Keratinocyte (primary cell): ENCODE measurements around the gene TBC1D4. TPM values are rescaled to one million over a fixed set of nuclear protein-coding genes. Genes with fewer than 3 reads are reported as not detected.
A peak's percentile ranks its signal among the peaks of the same experiment; 100 is the strongest.

ENCODE experiments used
- DNase-seq: peaks from one replicate; pipeline ENCODE4 v3.0.0-alpha.2; 2011; ENCODE audit warnings: low read depth, missing footprints, low spot score
- FAIRE-seq: peaks from 2 replicates; lab custom pipeline; 2011; peaks lifted over from hg19 to GRCh38; lab: Jason Lieb, UNC
- H2AFZ ChIP-seq: 2 replicates; pipeline ENCODE4 v1.6.0; 2012; ENCODE audit warnings: low read length, control low read depth, inconsistent platforms; ENCODE audit not compliant: control insufficient read depth
- H3K27ac ChIP-seq: 2 replicates; pipeline ENCODE4 v1.5.1; 2011; ENCODE audit warnings: low read length; ENCODE audit not compliant: control insufficient read depth, insufficient read depth
- H3K27me3 ChIP-seq: 3 replicates; pipeline ENCODE4 v1.6.0; 2011; ENCODE audit warnings: low read length; ENCODE audit not compliant: control insufficient read depth, insufficient read depth; ENCODE audit errors: extremely low read depth
- H3K36me3 ChIP-seq, 2 experiments: 2 replicates in 1 of 2; 3 replicates in 1 of 2; pipeline ENCODE4 v1.5.1; 2011; ENCODE audit warnings: low read length in 2 of 2, mild to moderate bottlenecking in 1 of 2; ENCODE audit not compliant: control insufficient read depth in 2 of 2, insufficient read depth in 2 of 2; ENCODE audit errors: extremely low read depth in 1 of 2
- H3K4me1 ChIP-seq: 3 replicates; pipeline ENCODE4 v1.5.1; 2011; ENCODE audit warnings: low read length; ENCODE audit not compliant: control insufficient read depth, insufficient read depth; ENCODE audit errors: extremely low read depth
- H3K4me2 ChIP-seq: 3 replicates; pipeline ENCODE4 v1.6.0; 2011; ENCODE audit warnings: low read depth, low read length; ENCODE audit not compliant: control insufficient read depth, insufficient read depth; ENCODE audit errors: extremely low read depth
- H3K4me3 ChIP-seq, 3 experiments: fragments of 200-600 bp in 1 of 3; sonication (generic) in 1 of 3; 2 replicates in 2 of 3; 3 replicates in 1 of 3; pipeline ENCODE4 v1.5.1; 2011 to 2016; ENCODE audit warnings: low read length in 3 of 3, mild to moderate bottlenecking in 3 of 3, control low read depth in 2 of 3, inconsistent platforms in 1 of 3, low read depth in 1 of 3, mixed read lengths in 1 of 3, mixed run types in 1 of 3, moderate library complexity in 1 of 3; ENCODE audit not compliant: control insufficient read depth in 2 of 3, insufficient read depth in 2 of 3; ENCODE audit errors: extremely low read depth in 1 of 3
- H3K79me2 ChIP-seq: 2 replicates; pipeline ENCODE4 v1.6.0; 2012; ENCODE audit warnings: low read length; ENCODE audit not compliant: control insufficient read depth, insufficient read depth
- H3K9ac ChIP-seq: 3 replicates; pipeline ENCODE4 v1.6.0; 2011; ENCODE audit warnings: low read length; ENCODE audit not compliant: control insufficient read depth, insufficient read depth; ENCODE audit errors: extremely low read depth
- H3K9me1 ChIP-seq: 3 replicates; pipeline ENCODE4 v1.6.0; 2011; ENCODE audit warnings: low read length; ENCODE audit not compliant: control insufficient read depth, insufficient read depth; ENCODE audit errors: extremely low read depth
- H3K9me3 ChIP-seq: 2 replicates; pipeline ENCODE4 v1.5.1; 2012; ENCODE audit warnings: low read depth, low read length; ENCODE audit not compliant: control insufficient read depth
- H4K20me1 ChIP-seq: 3 replicates; pipeline ENCODE4 v1.6.0; 2011; ENCODE audit warnings: low read length; ENCODE audit not compliant: control insufficient read depth, insufficient read depth; ENCODE audit errors: extremely low read depth
- EZH2 ChIP-seq: IDR thresholded peaks from one replicate; pipeline ENCODE4 v1.6.1; 2012; ENCODE audit warnings: inconsistent platforms, mild to moderate bottlenecking, low read length, moderate library complexity
- dilution Hi-C: fragments of 300-500 bp; cut with MboI; formaldehyde crosslinking; loops from one replicate; pipeline ENCODE4 v1.7.0; 2020; ENCODE audit warnings: low sequenced_read_pairs; ENCODE audit not compliant: extremely low pct_ligation_motif_present
- polyA plus RNA-seq, 5 experiments: library from polyadenylated mRNA; depleted of rRNA in 3 of 5; stranded (reverse) in 3 of 5; stranded (forward) in 1 of 5; unstranded in 1 of 5; fragments of >200 nt; gene quantifications; 1 replicate in 1 of 5; 2 replicates in 3 of 5; 3 replicates in 1 of 5; pipeline versions ENCODE4 v1.2.1 to v1.2.3, GENCODE V29; 2011 to 2012; ENCODE audit warnings: missing spikeins in 2 of 5, low read depth in 1 of 5, low replicate concordance in 1 of 5
- TF ChIP-seq, protein P1 (sequence below), 3 experiments: IDR thresholded peaks in 1 of 3; conservative IDR thresholded peaks in 1 of 3; optimal IDR thresholded peaks in 1 of 3; 2 replicates in 2 of 3; 3 replicates in 1 of 3; pipeline versions ENCODE3 to v1.5.1; 2011; ENCODE audit warnings: low read length in 3 of 3, mild to moderate bottlenecking in 3 of 3, moderate library complexity in 2 of 3, control low read depth in 1 of 3, inconsistent platforms in 1 of 3; ENCODE audit not compliant: insufficient read depth in 2 of 3; ENCODE audit errors: extremely low read depth in 1 of 3

TBC1D4 gene
- polyA plus RNA-seq, 1 donor (not counting 4 experiments of a cell fraction or from before 2014, with no cell fraction given): 14.2 TPM

DNA sequence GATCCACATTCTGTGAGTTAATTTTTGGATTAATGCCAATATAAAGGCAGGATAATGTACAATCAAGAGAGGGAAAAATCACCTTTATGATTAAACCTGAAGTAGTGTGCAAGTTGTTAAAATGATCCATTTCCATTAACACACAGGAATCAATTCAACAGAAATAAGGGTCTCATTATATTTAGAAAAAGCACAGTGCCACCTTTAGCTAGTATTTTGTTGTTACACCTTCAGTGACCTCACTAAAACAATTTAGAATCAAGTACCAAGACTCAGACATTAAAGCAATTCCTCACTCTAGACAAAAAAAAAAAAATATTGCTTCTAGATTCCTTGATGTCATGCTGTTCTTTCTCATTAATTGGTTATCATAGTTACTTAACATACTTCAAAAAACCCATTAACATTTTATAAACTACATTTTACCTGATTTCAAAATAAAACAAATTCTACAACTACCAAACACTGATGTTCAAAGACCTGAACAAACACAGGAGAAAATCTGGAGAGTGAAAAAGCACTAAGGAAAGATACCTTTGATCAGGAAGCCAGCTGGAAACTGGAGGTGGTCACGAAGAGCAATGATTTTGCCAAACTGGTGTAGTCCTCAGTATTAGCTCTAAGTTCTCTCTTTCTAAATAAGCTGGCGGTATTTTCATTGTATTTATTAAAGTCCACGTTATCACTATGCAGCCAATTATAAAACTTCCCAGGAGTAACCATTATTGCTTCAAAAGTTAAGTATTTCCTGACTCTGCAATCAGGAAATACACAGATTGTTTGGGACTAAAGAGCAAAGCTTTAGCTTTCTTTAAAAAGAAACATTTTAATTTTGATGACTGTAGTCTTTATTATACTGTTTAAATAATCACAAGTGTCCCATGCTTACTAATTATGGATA is 115.3 kb downstream of the TBC1D4 start:
- FAIRE-seq: no peak
- DNase-seq: no peak
- no peak overlapping the region for H3K4me3 ChIP-seq
- peaks cover 49% of the 10 kb centered on the region for H3K4me1 ChIP-seq
- peak overlapping the region; percentile 81 for H3K4me2 ChIP-seq
- H3K27ac ChIP-seq: peak overlapping the region; percentile 40
- H3K9me3 ChIP-seq: no peaks in the 10 kb centered on the region
- no peak overlapping the region for H2AFZ ChIP-seq
- no peak overlapping the region for H3K9ac ChIP-seq
- no peaks in the 10 kb centered on the region for H3K27me3 ChIP-seq
- no peaks in the 10 kb centered on the region for H3K9me1 ChIP-seq
- TF ChIP-seq, protein P1, sequence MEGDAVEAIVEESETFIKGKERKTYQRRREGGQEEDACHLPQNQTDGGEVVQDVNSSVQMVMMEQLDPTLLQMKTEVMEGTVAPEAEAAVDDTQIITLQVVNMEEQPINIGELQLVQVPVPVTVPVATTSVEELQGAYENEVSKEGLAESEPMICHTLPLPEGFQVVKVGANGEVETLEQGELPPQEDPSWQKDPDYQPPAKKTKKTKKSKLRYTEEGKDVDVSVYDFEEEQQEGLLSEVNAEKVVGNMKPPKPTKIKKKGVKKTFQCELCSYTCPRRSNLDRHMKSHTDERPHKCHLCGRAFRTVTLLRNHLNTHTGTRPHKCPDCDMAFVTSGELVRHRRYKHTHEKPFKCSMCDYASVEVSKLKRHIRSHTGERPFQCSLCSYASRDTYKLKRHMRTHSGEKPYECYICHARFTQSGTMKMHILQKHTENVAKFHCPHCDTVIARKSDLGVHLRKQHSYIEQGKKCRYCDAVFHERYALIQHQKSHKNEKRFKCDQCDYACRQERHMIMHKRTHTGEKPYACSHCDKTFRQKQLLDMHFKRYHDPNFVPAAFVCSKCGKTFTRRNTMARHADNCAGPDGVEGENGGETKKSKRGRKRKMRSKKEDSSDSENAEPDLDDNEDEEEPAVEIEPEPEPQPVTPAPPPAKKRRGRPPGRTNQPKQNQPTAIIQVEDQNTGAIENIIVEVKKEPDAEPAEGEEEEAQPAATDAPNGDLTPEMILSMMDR (optimal IDR thresholded peaks at IDR 0.05 in 1 of 3, IDR thresholded peaks at IDR 0.05 in 1 of 3, conservative IDR thresholded peaks at IDR 0.05 in 1 of 3; ENCODE audit: extremely low read depth in 1 of 3, insufficient read depth in 2 of 3, low read length in 3 of 3): no peak
- no peak for TF ChIP-seq EZH2
- H3K79me2 ChIP-seq: no peaks in the 10 kb centered on the region
- dilution Hi-C loops: no loop called here
- H4K20me1 ChIP-seq: no peaks in the 10 kb centered on the region
- H3K36me3 ChIP-seq: no peaks in the 10 kb centered on the region

DNA sequence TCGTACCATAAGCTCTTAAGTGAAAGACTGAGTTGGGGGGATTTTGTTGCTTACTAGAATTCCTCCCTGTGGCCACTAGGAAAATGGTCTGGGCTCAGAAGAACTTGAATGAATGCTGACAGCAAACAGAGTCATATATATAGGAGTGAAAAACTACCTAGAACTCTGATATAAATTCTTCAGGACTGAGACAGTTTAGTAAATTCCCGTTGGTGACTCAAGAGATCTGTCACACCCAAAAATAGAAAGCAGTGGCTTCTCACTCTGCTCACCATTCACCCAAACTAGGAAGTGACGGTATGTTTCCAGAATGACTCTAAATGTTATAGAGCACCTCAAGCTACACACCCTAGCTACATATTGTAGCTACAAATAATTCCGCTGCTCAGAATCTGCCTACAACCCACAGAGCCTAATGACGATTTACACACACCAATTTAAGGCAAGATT is 116.2 kb downstream of the TBC1D4 start:
- dilution Hi-C loops: no loop called here
- Histone ChIP-seq H4K20me1 (no peaks in the 10 kb centered on the region), H3K4me3 (peak overlapping the region in 2 of 3 experiments; percentile 11 to 26), H3K27me3 (no peaks in the 10 kb centered on the region), H3K27ac (peak overlapping the region; percentile 40), H3K9ac (no peak overlapping the region), H3K36me3 (no peaks in the 10 kb centered on the region), H3K79me2 (no peaks in the 10 kb centered on the region), H3K4me1 (peaks cover 49% of the 10 kb centered on the region), H3K4me2 (peak overlapping the region; percentile 81), H2AFZ (peak overlapping the region; percentile 17), H3K9me1 (no peaks in the 10 kb centered on the region), H3K9me3 (no peaks in the 10 kb centered on the region)
- peak; percentile 92 for FAIRE-seq
- TF ChIP-seq EZH2: no peak
- TF ChIP-seq, protein P1 (optimal IDR thresholded peaks at IDR 0.05 in 1 of 3, IDR thresholded peaks at IDR 0.05 in 1 of 3, conservative IDR thresholded peaks at IDR 0.05 in 1 of 3; ENCODE audit: extremely low read depth in 1 of 3, insufficient read depth in 2 of 3, low read length in 3 of 3): peak in 2 of 3 experiments; percentile 5 to 25
- peak; percentile 82 for DNase-seq
